IMR-90 (cell line): Measurements from ENCODE around the gene RPL12. TPM values are rescaled to one million over a fixed set of nuclear protein-coding genes. Genes with fewer than 3 reads are reported as not detected.
A peak's percentile ranks its signal among the peaks of the same experiment; 100 is the strongest.

ENCODE experiments used
- ATAC-seq: fragments of 200-7000 bp; cut with Tn5 transposase; 2 replicates; pipeline ENCODE4 v1.9.1; 2020; ENCODE audit warnings: low read depth, mild to moderate bottlenecking, moderate library complexity
- BruUV-seq: library from RNA; stranded (reverse); fragments of 400-500 nt; replicated peaks from 2 replicates; lab custom pipeline; 2021; lab: Mats Ljungman, UMichigan
- CTCF ChIA-PET: fragments of 300-600 bp; formaldehyde crosslinking; extraction: SDS; loops from one replicate; lab custom pipeline; 2021; ENCODE audit warnings: antibody characterized with exemption; lab: Yijun Ruan, JAX
- POLR2A ChIA-PET: fragments of 300-600 bp; sonication (Branson Sonifier 250); formaldehyde crosslinking; loops from one replicate; lab custom pipeline; 2022; ENCODE audit warnings: antibody characterized with exemption; ENCODE audit not compliant: unreplicated experiment; lab: Charles Lee
- DNase-seq: peaks from one replicate; pipeline ENCODE4 v3.0.0; 2013
- H2AFZ ChIP-seq: replicated peaks from 2 replicates; pipeline ENCODE3; 2013; ENCODE audit warnings: low read length, mild to moderate bottlenecking; ENCODE audit not compliant: poor library complexity
- H2AK5ac ChIP-seq: 2 replicates; pipeline ENCODE4 v1.6.1; 2013; ENCODE audit warnings: low read depth, low read length, inconsistent platforms
- H2AK9ac ChIP-seq: replicated peaks from 2 replicates; pipeline ENCODE3; 2013; ENCODE audit warnings: mild to moderate bottlenecking, low read depth, low read length, moderate library complexity; ENCODE audit not compliant: poor library complexity
- H2BK120ac ChIP-seq: 2 replicates; pipeline ENCODE4 v1.6.1; 2013; ENCODE audit warnings: low read depth, low read length, inconsistent platforms
- H2BK15ac ChIP-seq: 3 replicates; pipeline ENCODE4 v1.6.1; 2013; ENCODE audit warnings: low read depth, low read length, inconsistent platforms
- H2BK20ac ChIP-seq: 2 replicates; pipeline ENCODE4 v1.6.1; 2013; ENCODE audit warnings: low read depth, mild to moderate bottlenecking, inconsistent platforms, low read length, moderate library complexity
- H2BK5ac ChIP-seq: 2 replicates; pipeline ENCODE4 v1.6.1; 2013; ENCODE audit warnings: mild to moderate bottlenecking, low read depth, low read length, inconsistent platforms; ENCODE audit not compliant: poor library complexity, severe bottlenecking
- H3K14ac ChIP-seq: replicated peaks from 2 replicates; pipeline ENCODE4 v1.6.1; 2013; ENCODE audit warnings: low read depth, low read length, inconsistent platforms
- H3K18ac ChIP-seq: 2 replicates; pipeline ENCODE4 v1.6.1; 2013; ENCODE audit warnings: low read depth, low read length, control low read depth
- H3K23ac ChIP-seq: 2 replicates; pipeline ENCODE4 v1.6.1; 2013; ENCODE audit warnings: low read depth, low read length, inconsistent platforms
- H3K27ac ChIP-seq: 2 replicates; pipeline ENCODE4 v1.5.1; 2013; ENCODE audit warnings: mild to moderate bottlenecking, control low read depth, low read length; ENCODE audit not compliant: insufficient read depth
- H3K27me3 ChIP-seq: 2 replicates; pipeline ENCODE4 v1.6.1; 2013; ENCODE audit warnings: low read length; ENCODE audit not compliant: control insufficient read depth, insufficient read depth
- H3K36me3 ChIP-seq: 2 replicates; pipeline ENCODE4 v1.6.1; 2013; ENCODE audit warnings: low read length, mixed read lengths; ENCODE audit not compliant: control insufficient read depth, insufficient read depth
- H3K4ac ChIP-seq: 2 replicates; pipeline ENCODE4 v1.6.1; 2013; ENCODE audit warnings: low read depth, low read length, inconsistent platforms
- H3K4me1 ChIP-seq: 2 replicates; pipeline ENCODE4 v1.6.1; 2013; ENCODE audit warnings: low read length, mixed read lengths; ENCODE audit not compliant: control insufficient read depth, insufficient read depth
- H3K4me2 ChIP-seq: 2 replicates; pipeline ENCODE4 v1.6.1; 2013; ENCODE audit warnings: low read depth, mild to moderate bottlenecking, control low read depth, low read length, moderate library complexity
- H3K4me3 ChIP-seq: 2 replicates; pipeline ENCODE4 v1.5.1; 2013; ENCODE audit warnings: low read depth, mild to moderate bottlenecking, control low read depth, low read length, moderate library complexity; ENCODE audit not compliant: insufficient read depth
- H3K56ac ChIP-seq: 2 replicates; pipeline ENCODE4 v1.6.1; 2013; ENCODE audit warnings: low read length, inconsistent platforms; ENCODE audit not compliant: insufficient read depth; ENCODE audit errors: extremely low read depth
- H3K79me1 ChIP-seq, 2 experiments: 2 replicates each; pipeline ENCODE4 v1.6.1; 2013; ENCODE audit warnings: low read length in 2 of 2, inconsistent platforms in 1 of 2, low read depth in 1 of 2
- H3K9ac ChIP-seq: 2 replicates; pipeline ENCODE4 v1.6.1; 2013; ENCODE audit warnings: low read depth, low read length, control low read depth
- H3K9me1 ChIP-seq: 2 replicates; pipeline ENCODE4 v1.6.1; 2013; ENCODE audit warnings: low read length, inconsistent platforms; ENCODE audit not compliant: insufficient read depth
- H3K9me3 ChIP-seq: 2 replicates; pipeline ENCODE4 v1.6.1; 2013; ENCODE audit warnings: low read length; ENCODE audit not compliant: control insufficient read depth, insufficient read depth
- H4K20me1 ChIP-seq: 2 replicates; pipeline ENCODE4 v1.6.1; 2013; ENCODE audit warnings: low read length, inconsistent platforms; ENCODE audit not compliant: insufficient read depth
- H4K5ac ChIP-seq: 2 replicates; pipeline ENCODE4 v1.6.1; 2013; ENCODE audit warnings: mild to moderate bottlenecking, low read depth, low read length, control low read depth
- H4K8ac ChIP-seq, 2 experiments: 2 replicates each; pipeline ENCODE4 v1.6.1; 2013; ENCODE audit warnings: low read depth in 2 of 2, low read length in 2 of 2, control low read depth in 1 of 2, inconsistent platforms in 1 of 2
- H4K91ac ChIP-seq: 2 replicates; pipeline ENCODE4 v1.6.1; 2013; ENCODE audit warnings: low read depth, low read length, inconsistent platforms; ENCODE audit not compliant: insufficient read depth
- CEBPB ChIP-seq: IDR thresholded peaks from 2 replicates; pipeline ENCODE4 v1.6.1; 2012; ENCODE audit warnings: low read depth, low read length, improper control_type of control experiment
- FOS ChIP-seq: fragments of 150-350 bp; IDR thresholded peaks from 2 replicates; pipeline ENCODE4 v1.6.1; 2016; ENCODE audit warnings: low read depth, low read length
- POLR2A ChIP-seq: IDR thresholded peaks from 2 replicates; pipeline ENCODE4 v1.6.1; 2012; ENCODE audit warnings: mild to moderate bottlenecking, low read depth, low read length
- WGBS, 2 experiments: methylation state at CpG; one replicate each; pipeline versions ENCODE4 v1.1.5 to v1.1.7; 2013; ENCODE audit warnings: missing lambda C conversion rate in 2 of 2; ENCODE audit not compliant: insufficient read length in 1 of 2; ENCODE audit errors: extremely low coverage in 2 of 2; 5-methylcytosine and 5-hydroxymethylcytosine counted together
- dilution Hi-C: fragments of 300-500 bp; cut with HindIII; formaldehyde crosslinking; loops from one replicate; pipeline ENCODE4 v1.14.3; 2018; ENCODE audit warnings: low sequenced_read_pairs; ENCODE audit not compliant: unreplicated experiment
- in situ Hi-C: fragments of 300-500 bp; cut with MboI; formaldehyde crosslinking; loops from 3 replicates; pipeline ENCODE4 v1.14.3; 2019; ENCODE audit warnings: low sequenced_read_pairs, inconsistent platforms, mixed read lengths
- intact Hi-C: fragments of 100-400 bp; cut with micrococcal nuclease; formaldehyde crosslinking; loops from 2 replicates; pipeline ENCODE4 v1.10.0; 2022
- polyA plus RNA-seq, 3 experiments: library from polyadenylated mRNA; depleted of rRNA; stranded (reverse); fragments of >200 nt; gene quantifications; 2 replicates each; pipeline ENCODE4 v1.2.3, GENCODE V29; 2012; ENCODE audit warnings: low replicate concordance in 1 of 3
- total RNA-seq: library from RNA; depleted of rRNA; stranded (reverse); fragments of >200 nt; gene quantifications from 2 replicates; pipeline ENCODE4 v1.2.3, GENCODE V29; 2012
- TF ChIP-seq, protein P1 (sequence below): fragments of 150-350 bp; IDR thresholded peaks from 2 replicates; pipeline ENCODE4 v1.6.1; 2017; ENCODE audit warnings: mild to moderate bottlenecking, antibody characterized with exemption, low read length, low read depth

Gene RPL12
- total and polyA plus RNA-seq, 2 of the 4 experiments (the other 2 are of a cell fraction): 1,864 to 2,379 TPM

GRCh38 chr9:127445851-127446712 lies 5.1 kb downstream of the RPL12 start:
- ATAC-seq (no peak), DNase-seq (no peak)
- Histone ChIP-seq H3K27me3 (no peaks in the 10 kb centered on the region), H2BK5ac (no peak overlapping the region), H2BK15ac (no peak overlapping the region), H4K91ac (no peak overlapping the region), H3K23ac (no peak overlapping the region), H2BK20ac (no peak overlapping the region), H3K4me2 (no peak overlapping the region), H3K4me3 (no peak overlapping the region), H4K5ac (no peak overlapping the region), H3K9ac (no peak overlapping the region), H3K9me1 (peaks cover 16% of the 10 kb centered on the region), H3K27ac (no peak overlapping the region), H3K14ac (no peak overlapping the region), H2AK9ac (peak overlapping the region; percentile 58), H3K36me3 (peaks cover 78% of the 10 kb centered on the region), H3K9me3 (peaks cover 16% of the 10 kb centered on the region), H4K20me1 (peaks cover 72% of the 10 kb centered on the region), H3K18ac (no peak overlapping the region), H4K8ac (0 out of 4 replicates have a peak overlapping the region, but pooled peaks of 1 of the 2 experiments have one; percentile 5), H3K56ac (no peak overlapping the region), H2AK5ac (no peak overlapping the region), H2AFZ (no peak overlapping the region), H3K79me1 (peaks cover 8 to 67% of the 10 kb centered on the region in 2 experiments), H3K4ac (no peak overlapping the region), H2BK120ac (no peak overlapping the region), H3K4me1 (peaks cover 10% of the 10 kb centered on the region)
- ChIA-PET CTCF (interaction anchor here (0.5 kb wide), 1 partner anchor 26 kb away, joined by 3 read pairs; no protein-coding TSS in a partner anchor), POLR2A (no interaction called here)
- intact Hi-C loops (no loop called here), dilution Hi-C loops (no loop called here), in situ Hi-C loops (no loop called here)
- WGBS, 2 experiments: no CpG with 5 or more reads among the region's 4 CpGs
- peak; percentile 20; the same call in 1 of the 2 replicates for TF ChIP-seq POLR2A
- no peak for TF ChIP-seq CEBPB
- TF ChIP-seq, protein P1, sequence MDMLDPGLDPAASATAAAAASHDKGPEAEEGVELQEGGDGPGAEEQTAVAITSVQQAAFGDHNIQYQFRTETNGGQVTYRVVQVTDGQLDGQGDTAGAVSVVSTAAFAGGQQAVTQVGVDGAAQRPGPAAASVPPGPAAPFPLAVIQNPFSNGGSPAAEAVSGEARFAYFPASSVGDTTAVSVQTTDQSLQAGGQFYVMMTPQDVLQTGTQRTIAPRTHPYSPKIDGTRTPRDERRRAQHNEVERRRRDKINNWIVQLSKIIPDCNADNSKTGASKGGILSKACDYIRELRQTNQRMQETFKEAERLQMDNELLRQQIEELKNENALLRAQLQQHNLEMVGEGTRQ: no peak
- no peak for TF ChIP-seq FOS
- BruUV-seq: no TSS peak
